ENCODE data around the gene KIF16B. TPM values are rescaled to one million over a fixed set of nuclear protein-coding genes. Genes with fewer than 3 reads are reported as not detected.
"Not testable (repeated sequence)": the region's sequence is repeated elsewhere in the genome, so short reads cannot be mapped to it uniquely, and the experiment has no call there.

The KIF16B gene
- total RNA-seq, 2 experiments from 2014 or later, result 8.8 to 8.9 TPM

DNA sequence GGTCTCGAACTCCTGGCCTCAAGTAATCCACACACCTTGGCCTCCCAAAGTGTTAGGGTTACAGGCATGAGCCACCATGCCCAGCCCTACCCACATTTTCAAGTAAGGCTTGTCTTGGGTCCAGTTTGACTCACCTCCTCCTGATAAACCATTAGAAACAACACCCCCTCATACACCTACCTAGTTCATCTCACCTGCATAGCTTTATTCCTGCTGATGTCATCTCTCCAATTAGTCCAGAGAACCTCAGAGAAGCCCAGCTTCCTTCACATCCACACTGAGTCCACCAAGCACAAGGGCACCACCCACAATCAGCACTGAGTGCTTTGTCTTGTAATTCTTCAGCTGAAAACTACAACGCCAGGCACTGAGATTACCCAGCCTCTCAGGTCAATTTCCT, 35.3 kb downstream of the KIF16B start:
- no peak overlapping the region for H3K4me3 Mint-ChIP-seq
- no peak overlapping the region for H3K27ac Mint-ChIP-seq
- ChIA-PET CTCF (no interaction called here), POLR2A (no interaction called here)
- H3K9me3 Mint-ChIP-seq, result no peaks in the 10 kb centered on the region
- H3K4me1 Mint-ChIP-seq, result no peaks in the 10 kb centered on the region
- no peak for DNase-seq
- H3K27me3 Mint-ChIP-seq, result no peaks in the 10 kb centered on the region
- H3K36me3 Mint-ChIP-seq (ENCODE audit: low read depth), result no peaks in the 10 kb centered on the region

DNA sequence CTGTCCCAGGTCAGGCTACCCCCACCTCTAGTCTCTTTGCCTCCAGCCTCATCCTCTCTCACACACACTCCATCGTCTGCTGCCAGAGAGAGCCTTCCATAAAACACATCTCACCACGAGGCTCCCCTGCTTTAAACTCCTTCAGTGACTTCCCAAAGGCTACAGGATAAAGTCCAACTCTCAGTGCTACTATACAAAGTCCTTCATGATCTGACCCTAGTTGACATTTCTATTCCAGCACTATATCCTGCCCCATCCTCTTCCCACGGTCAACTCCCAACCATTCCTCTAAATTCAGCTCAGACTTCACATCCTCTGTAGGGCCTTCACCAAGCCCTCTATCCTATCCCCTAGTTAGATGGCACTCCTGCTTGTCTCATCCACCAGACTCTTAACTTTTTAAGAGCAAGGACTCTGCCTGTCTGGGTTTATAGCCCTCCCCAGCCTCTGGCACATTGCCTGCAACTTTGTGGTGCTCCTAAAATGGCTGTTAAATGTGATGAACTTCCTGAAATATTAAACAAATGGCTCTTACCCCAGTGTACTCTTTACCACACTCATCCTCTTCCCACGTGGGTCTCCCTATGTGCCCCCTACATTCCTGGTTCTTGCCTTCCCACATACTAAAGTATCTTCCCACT, 36.1 kb downstream of the KIF16B start:
- Mint-ChIP-seq H3K36me3 (ENCODE audit: low read depth) (no peaks in the 10 kb centered on the region), H3K9me3 (no peaks in the 10 kb centered on the region), H3K27me3 (no peaks in the 10 kb centered on the region), H3K27ac (no peak overlapping the region), H3K4me1 (no peaks in the 10 kb centered on the region), H3K4me3 (no peak overlapping the region)
- ChIA-PET CTCF (no interaction called here), POLR2A (no interaction called here)
- DNase-seq, result no peak

DNA sequence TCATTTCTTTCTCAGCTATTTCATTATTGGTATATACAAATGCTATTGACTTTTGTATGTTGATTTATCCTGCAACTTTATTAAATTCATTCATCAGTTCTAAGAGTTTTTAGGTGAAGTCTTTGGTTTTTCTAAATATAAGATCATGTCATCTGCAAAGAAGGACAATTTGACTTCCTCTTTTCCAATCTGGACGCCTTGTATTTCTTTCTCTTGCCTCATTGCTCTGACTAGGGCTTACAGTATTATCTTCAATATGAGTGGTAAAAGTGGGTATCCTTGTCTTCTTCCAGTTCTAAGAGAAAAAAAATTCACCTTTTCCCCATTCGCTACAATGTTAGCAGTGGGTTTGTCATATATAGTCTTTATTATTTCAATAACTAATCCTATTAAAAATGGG, 38.0 kb downstream of the KIF16B start:
- no peak overlapping the region for H3K27ac Mint-ChIP-seq
- no peaks in the 10 kb centered on the region for H3K36me3 Mint-ChIP-seq (ENCODE audit: low read depth)
- CTCF ChIA-PET, result no interaction called here
- H3K27me3 Mint-ChIP-seq, result no peaks in the 10 kb centered on the region
- no peak overlapping the region for H3K4me3 Mint-ChIP-seq
- DNase-seq, result no peak
- POLR2A ChIA-PET, result no interaction called here
- H3K4me1 Mint-ChIP-seq, result no peaks in the 10 kb centered on the region
- H3K9me3 Mint-ChIP-seq, result no peaks in the 10 kb centered on the region

DNA sequence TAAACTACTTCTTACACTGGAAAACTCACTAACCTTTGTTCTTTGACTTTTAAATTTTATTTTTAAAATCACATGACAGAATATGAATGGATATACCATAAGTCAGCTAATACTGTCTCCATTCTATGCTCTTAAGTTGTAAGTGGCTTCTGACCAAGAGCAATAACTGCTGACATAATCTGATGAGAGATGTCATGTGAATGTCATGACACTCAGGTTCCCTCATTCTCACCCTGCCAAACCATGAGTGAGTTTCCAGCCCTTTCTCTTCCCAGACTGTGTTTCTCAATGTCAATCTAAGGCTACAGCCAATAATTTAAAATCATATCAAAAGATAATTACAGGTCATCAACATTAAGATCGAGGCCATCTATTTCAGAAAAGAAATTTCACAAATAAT, 39.7 kb downstream of the KIF16B start:
- no peaks in the 10 kb centered on the region for H3K4me1 Mint-ChIP-seq
- no peak overlapping the region for H3K27ac Mint-ChIP-seq
- CTCF ChIA-PET, result no interaction called here
- no peaks in the 10 kb centered on the region for H3K36me3 Mint-ChIP-seq (ENCODE audit: low read depth)
- POLR2A ChIA-PET, result no interaction called here
- H3K27me3 Mint-ChIP-seq, result no peaks in the 10 kb centered on the region
- H3K4me3 Mint-ChIP-seq, result no peak overlapping the region
- H3K9me3 Mint-ChIP-seq, result no peaks in the 10 kb centered on the region
- no peak for DNase-seq

DNA sequence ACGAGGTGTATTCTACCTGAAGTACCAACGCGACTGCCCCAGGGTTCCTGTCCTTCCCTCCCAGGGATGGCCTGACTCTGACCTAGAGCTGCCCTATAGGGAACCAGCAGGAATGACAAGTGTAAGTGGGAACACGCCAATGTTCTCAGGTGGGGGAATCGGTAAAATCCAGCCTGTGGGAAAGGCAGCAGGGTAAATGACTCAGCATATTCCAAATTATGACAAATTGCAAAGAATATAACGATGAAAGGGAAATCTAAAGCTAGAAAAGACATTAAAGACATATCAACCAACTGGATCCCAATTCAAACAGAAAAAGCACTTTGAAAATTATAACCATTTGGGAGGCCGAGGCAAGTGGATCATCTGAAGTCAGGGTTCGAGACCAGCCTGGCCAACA, 41.8 kb downstream of the KIF16B start:
- Mint-ChIP-seq H3K27ac (no peak overlapping the region), H3K4me3 (no peak overlapping the region), H3K27me3 (no peaks in the 10 kb centered on the region), H3K9me3 (no peaks in the 10 kb centered on the region), H3K4me1 (no peaks in the 10 kb centered on the region), H3K36me3 (ENCODE audit: low read depth) (peaks cover 4% of the 10 kb centered on the region)
- ChIA-PET CTCF (interaction anchor here (0.6 kb wide), 1 partner anchor 19 kb away, joined by 5 read pairs; no protein-coding TSS in a partner anchor), POLR2A (no interaction called here)
- DNase-seq, result no peak

DNA sequence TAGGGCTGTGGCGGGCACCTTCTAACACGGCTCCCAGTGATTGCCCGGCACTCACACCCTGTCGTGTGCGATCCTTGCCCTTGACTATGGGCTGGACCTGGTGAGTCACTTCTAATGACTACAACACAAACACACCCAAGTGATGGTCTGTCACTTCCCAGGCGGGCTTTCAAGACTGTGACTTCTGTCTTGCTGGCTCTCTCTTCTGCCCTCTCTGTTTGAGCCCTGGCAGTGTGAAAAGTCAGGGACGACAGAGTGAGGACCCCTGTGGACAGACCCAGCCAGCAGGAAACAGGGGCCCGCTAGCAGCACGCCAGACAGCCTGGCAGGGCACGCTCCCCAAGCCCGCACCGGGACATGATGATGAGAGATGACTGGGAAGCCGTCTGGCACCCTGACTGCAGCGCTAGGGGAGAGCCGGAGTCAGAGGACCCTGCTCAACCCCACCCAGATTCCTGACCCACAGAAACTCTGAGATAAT, 43.0 kb downstream of the KIF16B start:
- POLR2A ChIA-PET, result no interaction called here
- H3K27ac Mint-ChIP-seq, result no peak overlapping the region

DNA sequence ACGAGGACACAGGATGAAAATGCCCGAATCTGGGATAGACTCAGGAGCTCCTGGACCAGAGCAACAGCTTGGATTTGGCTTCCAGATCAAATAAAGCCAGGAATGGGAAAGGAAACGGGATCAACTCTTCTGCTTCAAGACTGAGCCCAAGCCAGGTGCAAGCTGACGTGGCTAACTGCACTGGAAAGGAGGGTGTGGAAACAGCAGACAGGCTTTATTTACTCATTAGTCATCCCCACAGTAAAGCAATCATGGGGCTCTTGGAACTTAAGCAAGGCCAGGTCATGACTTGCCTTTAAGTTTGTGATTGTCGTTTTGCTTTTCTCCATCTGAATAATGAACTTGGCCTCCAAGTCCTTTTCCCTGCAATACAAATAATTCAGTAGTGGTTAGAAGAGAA, 45.2 kb downstream of the KIF16B start:
- POLR2A ChIA-PET, result no interaction called here
- peaks cover 16% of the 10 kb centered on the region for H3K36me3 Mint-ChIP-seq (ENCODE audit: low read depth)

More for the DNA sequence above, 43.0 kb downstream of the KIF16B start:
- no peak for DNase-seq
- Mint-ChIP-seq H3K4me3 (no peak overlapping the region), H3K9me3 (peaks cover 2% of the 10 kb centered on the region), H3K27me3 (no peaks in the 10 kb centered on the region), H3K4me1 (no peaks in the 10 kb centered on the region), H3K36me3 (ENCODE audit: low read depth) (peaks cover 6% of the 10 kb centered on the region)
- CTCF ChIA-PET, result no interaction called here

DNA sequence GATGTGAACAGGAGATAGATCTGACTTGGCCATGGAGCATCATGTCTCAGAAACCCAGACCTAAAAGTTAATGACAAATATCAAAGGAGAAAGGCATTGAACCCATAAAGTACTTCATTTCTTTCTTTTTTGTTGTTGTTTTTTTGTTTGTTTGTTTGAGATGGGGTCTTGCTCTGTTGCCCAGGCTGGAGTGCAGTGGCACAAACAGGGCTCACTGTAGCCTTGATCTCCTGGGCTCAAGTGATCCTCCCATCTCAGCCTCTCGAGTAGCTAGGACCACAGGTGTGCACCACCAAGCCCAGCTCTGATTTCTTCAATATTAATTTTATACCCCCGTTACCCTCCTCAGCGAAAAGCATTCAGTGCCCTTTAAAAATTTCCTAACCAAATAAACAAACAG, 45.8 kb downstream of the KIF16B start:
- H3K27ac Mint-ChIP-seq, result no peak overlapping the region
- no peak for DNase-seq
- peaks cover 19% of the 10 kb centered on the region for H3K36me3 Mint-ChIP-seq (ENCODE audit: low read depth)
- no peak overlapping the region for H3K4me3 Mint-ChIP-seq
- no peaks in the 10 kb centered on the region for H3K27me3 Mint-ChIP-seq
- POLR2A ChIA-PET, result no interaction called here
- CTCF ChIA-PET, result no interaction called here
- H3K9me3 Mint-ChIP-seq, result peaks cover 4% of the 10 kb centered on the region
- H3K4me1 Mint-ChIP-seq, result no peaks in the 10 kb centered on the region

More for the DNA sequence above, 45.2 kb downstream of the KIF16B start:
- H3K27ac Mint-ChIP-seq, result no peak overlapping the region
- CTCF ChIA-PET, result no interaction called here
- no peak overlapping the region for H3K4me3 Mint-ChIP-seq
- no peak for DNase-seq
- H3K27me3 Mint-ChIP-seq, result no peaks in the 10 kb centered on the region
- H3K9me3 Mint-ChIP-seq, result peaks cover 4% of the 10 kb centered on the region
- no peaks in the 10 kb centered on the region for H3K4me1 Mint-ChIP-seq

DNA sequence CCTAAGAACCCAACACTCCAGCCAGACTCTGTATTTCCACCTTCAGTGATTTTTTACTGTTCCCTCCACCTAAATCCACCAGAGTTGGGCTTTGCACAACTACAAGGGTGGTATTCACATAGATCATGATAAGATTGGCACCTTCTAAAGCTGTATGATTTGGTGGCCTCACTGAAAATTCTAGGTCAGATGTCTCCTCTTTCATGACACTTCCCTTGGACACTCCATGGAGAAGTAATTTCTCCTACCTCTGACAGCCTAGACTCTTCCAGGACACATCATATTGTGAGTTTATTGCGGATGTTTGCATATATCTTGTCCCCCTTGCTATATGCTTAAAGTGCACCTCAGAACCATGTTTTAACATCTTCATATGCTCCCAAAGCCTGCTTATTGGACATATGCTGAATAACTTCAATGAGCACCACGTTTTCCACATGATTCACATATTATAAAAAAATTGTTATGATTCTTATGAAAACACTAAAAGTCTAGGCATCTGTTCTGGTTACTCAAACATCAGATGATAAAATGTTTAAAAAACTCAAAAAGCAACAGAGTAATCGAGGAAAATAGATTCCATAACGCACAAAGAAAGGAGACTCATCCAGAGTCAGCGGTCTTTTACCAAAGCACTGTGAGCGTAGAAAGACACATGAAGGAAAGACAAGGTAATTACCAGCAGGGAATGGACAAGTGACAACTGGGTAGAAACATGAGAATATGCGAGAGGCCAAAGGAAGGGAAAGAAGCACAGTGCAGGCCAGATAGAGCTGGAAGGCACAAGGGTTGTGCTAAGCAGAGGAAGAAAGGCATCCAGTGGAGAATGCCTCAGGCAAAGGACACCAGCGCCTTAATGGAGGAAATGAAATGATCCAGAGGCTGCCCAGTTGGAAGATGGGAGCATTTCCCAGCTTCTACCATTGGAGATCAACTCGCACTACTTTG, 46.5 kb downstream of the KIF16B start:
- POLR2A ChIA-PET, result no interaction called here
- no peaks in the 10 kb centered on the region for H3K27me3 Mint-ChIP-seq
- CTCF ChIA-PET, result no interaction called here
- no peak for DNase-seq
- no peak overlapping the region for H3K4me3 Mint-ChIP-seq
- H3K27ac Mint-ChIP-seq, result no peak overlapping the region
- H3K4me1 Mint-ChIP-seq, result no peaks in the 10 kb centered on the region
- H3K9me3 Mint-ChIP-seq, result peaks cover 4% of the 10 kb centered on the region
- peaks cover 19% of the 10 kb centered on the region for H3K36me3 Mint-ChIP-seq (ENCODE audit: low read depth)

DNA sequence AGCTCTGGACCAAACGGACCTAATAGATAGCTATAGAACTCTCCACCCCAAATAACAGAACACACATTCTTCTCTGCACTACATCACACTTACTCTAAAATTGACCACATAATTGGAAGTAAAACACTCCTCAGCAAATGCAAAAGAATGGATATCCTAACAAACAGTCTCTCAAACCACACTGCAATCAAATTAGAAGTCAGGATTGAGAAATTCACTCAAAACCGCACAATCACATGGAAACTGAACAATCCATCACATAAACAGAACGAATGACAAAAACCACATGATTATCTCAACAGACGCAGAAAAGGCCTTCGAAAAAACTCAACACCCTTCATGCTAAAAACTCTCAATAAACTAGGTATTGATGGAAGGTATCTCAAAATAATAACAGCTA, 50.6 kb downstream of the KIF16B start:
- H3K4me1 Mint-ChIP-seq, H3K27me3 Mint-ChIP-seq, CTCF ChIA-PET, POLR2A ChIA-PET, H3K27ac Mint-ChIP-seq, DNase-seq, H3K9me3 Mint-ChIP-seq, H3K4me3 Mint-ChIP-seq: not testable (repeated sequence)
- H3K36me3 Mint-ChIP-seq (ENCODE audit: low read depth), result peaks cover 19% of the 10 kb centered on the region

DNA sequence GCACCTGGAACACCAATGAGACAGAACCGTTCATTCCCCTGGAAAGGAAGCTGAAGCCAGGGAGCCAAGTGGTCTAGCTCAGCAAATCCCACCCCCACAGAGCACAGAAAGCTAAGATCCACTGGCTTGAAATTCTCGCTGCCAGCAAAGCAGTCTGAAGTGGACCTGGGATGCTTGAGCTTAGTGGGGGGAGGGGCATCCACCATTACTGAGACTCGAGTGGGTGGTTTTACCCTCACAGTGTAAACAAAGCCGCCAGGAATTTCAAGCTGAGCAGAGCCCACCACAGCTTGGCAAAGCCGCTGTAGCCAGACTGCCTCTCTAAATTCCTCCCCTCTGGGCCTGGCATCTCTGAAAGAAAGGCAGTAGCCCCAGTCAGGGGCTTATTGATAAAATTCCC, 53.1 kb downstream of the KIF16B start:
- CTCF ChIA-PET, result no interaction called here

DNA sequence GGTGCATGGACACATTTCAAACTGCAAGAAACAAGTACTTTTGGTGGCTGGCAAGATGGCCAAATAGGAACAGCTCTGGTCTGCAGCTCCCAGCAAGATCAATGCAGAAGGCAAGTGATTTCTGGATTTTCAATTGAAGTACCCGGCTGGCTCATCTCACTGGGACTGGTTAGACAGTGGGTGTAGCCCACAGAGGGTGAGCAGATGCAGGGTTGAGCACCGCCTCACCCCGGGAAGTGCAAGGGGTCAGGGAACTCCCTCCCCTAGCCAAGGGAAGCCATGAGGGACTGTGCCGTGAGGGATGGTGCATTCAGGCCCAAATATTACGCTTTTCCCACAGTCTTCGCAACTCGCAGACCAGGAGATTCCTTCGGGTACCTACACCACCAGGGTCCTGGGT, 53.6 kb downstream of the KIF16B start:
- H3K4me3 Mint-ChIP-seq; DNase-seq; H3K27ac Mint-ChIP-seq; H3K27me3 Mint-ChIP-seq; H3K4me1 Mint-ChIP-seq; H3K9me3 Mint-ChIP-seq; CTCF ChIA-PET; POLR2A ChIA-PET; H3K36me3 Mint-ChIP-seq (ENCODE audit: low read depth): not testable (repeated sequence)

More for the DNA sequence above, 53.1 kb downstream of the KIF16B start:
- H3K9me3 Mint-ChIP-seq, result peaks cover 2% of the 10 kb centered on the region
- no peak overlapping the region for H3K27ac Mint-ChIP-seq
- no peak for DNase-seq
- POLR2A ChIA-PET, result no interaction called here
- peaks cover 12% of the 10 kb centered on the region for H3K36me3 Mint-ChIP-seq (ENCODE audit: low read depth)
- no peak overlapping the region for H3K4me3 Mint-ChIP-seq
- H3K27me3 Mint-ChIP-seq, result no peaks in the 10 kb centered on the region
- peaks cover 2% of the 10 kb centered on the region for H3K4me1 Mint-ChIP-seq

DNA sequence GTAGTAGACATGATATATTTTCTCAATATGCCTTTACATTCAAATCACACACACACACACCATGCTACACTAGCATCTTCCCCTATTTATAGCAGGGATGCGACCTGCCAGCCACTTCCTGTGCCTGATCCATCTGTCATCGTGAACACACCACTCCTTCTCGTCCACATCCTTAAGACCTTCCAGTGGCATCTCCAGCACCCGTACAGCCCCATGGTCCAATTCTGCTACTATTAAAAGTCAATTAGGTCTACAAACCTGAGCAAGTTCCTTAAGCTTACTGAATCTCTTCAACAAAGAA, 54.5 kb downstream of the KIF16B start:
- H3K9me3 Mint-ChIP-seq, result peaks cover 2% of the 10 kb centered on the region
- H3K36me3 Mint-ChIP-seq (ENCODE audit: low read depth), result peaks cover 3% of the 10 kb centered on the region
- ChIA-PET POLR2A (no interaction called here), CTCF (interaction anchor here (2.0 kb wide), 1 partner anchor 242 kb away, joined by 6 read pairs; no protein-coding TSS in a partner anchor)
- H3K27ac Mint-ChIP-seq, result no peak overlapping the region
- no peaks in the 10 kb centered on the region for H3K27me3 Mint-ChIP-seq
- peaks cover 2% of the 10 kb centered on the region for H3K4me1 Mint-ChIP-seq
- no peak overlapping the region for H3K4me3 Mint-ChIP-seq
- DNase-seq, result no peak

Data from activated CD4-positive, alpha-beta memory T cell treated with anti-CD3 and anti-CD28 coated beads, Interleukin-2, amount 10 ng/mL, durations not matched to agents 7 days and 5 days (primary cell).